GM19328 (cell line): Measurements from ENCODE around the gene RNF17.

Source experiments
- ATAC-seq: cut with Tn5 transposase; IDR thresholded peaks from one replicate; pipeline ENCODE4 v1.9.1; 2021; ENCODE audit warnings: mild to moderate bottlenecking, moderate library complexity; ENCODE audit not compliant: unreplicated experiment

Gene RNF17

DNA sequence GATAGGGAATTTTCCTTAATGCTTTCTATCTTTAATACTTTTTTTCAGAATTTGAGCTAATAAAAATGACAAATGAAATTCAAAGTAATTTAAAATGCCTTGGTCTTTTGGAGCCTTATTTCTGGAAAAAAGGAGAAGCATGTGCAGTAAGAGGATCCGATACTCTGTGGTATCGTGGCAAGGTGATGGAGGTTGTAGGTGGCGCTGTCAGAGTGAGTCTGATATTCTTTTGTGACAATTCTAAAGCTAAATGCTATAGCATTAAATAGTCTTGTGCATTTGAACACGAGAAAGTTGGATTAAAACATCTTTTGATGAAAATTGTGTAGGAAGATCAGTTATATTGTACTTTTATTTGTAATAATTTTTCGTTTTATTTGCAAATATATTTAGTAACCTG, 95.0 kb downstream of the RNF17 start:
- ATAC-seq: no peak

DNA sequence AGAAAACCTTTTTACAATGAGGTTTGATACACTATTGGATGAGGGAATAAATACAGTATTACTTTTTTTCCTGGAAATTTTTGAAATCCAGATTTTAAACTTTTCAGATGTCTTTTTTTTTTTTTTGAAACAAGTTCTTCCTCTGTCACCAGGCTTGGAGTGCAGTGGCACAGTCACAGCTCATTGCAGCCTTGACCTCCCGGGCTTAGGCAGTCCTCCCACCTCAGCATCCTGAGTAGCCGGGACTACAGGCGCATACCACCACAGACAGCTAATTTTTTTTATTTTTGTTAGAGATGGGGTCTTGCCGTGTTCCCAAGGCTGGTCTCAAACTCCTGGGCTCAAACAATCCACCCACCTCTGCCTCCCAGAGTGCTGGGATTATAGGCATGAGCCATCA, 96.8 kb downstream of the RNF17 start:
- ATAC-seq: no peak

DNA sequence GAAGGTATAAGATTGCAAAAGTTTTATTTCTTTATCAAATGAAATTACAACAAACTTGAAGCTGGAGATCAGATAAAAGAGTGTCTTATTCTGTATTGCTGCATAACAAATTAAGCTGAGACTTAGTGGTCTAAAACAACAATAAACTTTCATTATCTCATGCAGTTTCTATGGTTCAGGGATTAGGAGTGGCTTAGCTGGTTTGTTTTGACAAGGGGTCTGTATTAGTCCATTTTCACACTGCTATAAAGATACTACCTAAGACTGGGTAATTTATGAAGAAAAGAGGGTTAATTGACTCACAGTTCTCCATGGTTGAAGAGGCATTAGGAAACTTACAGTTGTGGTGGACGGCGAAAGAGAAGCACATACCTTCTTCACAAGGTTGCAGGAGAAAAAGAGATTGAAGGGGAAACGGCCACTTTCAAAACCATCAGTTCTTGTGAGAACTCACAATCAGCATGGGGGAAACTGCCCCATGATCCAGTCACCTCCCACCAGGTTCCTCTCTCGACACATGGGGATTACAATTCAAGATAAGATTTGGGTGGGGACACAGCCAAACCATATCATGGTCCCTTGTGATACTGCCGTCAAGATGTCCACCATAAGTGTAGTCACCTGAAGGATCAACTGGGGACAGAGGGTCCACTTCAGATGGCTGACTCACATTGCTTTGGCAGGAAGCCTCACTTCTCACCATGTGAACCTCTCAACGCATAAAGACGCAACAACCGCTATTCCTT, 97.8 kb downstream of the RNF17 start:
- no peak for ATAC-seq

DNA sequence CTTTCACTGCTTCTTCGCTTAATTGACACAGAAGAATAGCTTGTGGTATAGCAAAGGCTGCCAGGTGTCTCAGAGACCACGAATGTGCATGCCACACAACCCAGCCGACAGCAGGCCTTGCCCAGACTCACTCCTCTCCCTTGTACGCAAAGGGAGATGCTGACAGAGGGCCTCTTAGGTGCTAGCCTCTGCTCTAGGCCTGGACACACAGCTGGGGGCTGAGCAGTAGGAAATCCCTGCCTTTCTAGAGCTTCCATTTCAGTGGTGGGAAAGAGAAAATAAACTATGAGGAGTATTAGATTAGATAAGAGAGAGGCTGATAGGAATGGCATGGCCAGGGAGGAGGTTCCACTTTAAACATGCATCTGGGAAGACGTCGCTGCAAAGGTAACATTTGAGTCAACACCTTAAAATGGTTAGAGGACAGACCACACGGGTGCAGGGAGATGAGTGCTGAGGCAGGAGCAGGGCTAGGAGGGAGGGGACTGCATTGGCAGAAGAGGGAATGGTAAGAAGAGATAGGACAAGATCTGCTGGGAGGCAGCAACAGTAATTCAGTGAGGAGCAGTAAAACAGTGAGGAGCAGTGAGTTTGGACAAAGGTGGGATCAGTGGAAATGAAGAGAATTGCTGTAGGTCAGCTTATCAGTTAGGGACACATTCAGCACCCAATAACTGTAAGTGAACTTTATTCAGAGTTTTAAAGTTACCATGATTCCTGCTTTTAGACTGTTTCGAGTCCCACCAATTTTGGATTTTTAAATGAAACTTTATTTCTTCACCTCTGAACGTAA, 100.0 kb downstream of the RNF17 start:
- no peak for ATAC-seq

DNA sequence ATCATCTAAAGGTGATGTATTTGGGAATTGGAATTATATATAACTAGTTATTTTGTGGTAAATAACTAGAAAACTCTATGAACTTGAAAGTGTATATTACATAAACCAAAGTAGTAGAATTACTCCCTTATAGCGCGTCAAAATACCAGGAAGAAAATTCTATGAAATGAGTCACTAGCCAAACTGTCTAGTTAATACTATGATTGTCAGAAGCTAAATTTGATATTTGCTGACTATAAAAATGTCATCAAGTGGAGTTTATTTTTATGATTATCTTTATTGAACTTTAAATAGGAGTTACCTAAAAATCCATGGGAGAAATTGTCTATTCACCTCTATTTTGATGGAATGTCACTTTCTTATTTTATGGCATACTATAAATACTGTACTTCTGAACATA, 100.6 kb downstream of the RNF17 start:
- ATAC-seq: no peak

DNA sequence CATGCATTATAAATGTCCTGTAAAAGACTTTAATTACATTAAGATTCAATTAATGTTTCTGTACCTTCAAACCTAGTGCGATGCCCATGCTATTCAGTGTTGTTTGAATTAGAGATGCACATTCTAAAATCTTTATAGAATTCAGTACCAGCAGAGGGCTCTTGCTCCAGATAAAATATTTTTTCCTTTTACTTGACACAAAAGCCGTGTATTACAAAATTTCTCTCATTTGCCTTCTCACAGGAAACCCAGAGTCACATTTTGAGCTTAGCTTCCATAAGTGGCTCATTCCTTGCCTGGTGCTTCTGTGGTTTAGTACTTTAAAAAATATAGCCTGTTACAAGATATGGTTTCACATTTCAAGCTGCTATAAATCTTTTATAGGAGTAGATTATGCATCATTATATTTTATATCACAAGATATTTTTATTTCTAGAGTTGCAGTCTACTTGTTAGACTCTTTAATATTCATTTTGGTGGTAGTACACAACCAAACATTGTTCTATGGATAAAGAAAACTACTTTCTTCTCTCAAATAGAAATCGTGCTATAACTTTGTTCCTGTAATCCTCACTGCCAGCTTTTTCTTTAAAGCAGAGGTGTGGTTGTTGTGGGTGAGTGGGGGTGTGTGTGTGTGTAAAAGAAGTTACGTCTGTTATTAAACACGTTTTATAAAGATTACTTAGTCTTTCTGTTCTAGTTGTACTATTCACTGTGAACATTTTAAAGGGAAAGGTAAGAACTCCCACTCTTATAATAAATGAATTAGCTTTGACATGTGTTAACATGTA, 101.4 kb downstream of the RNF17 start:
- no peak for ATAC-seq

DNA sequence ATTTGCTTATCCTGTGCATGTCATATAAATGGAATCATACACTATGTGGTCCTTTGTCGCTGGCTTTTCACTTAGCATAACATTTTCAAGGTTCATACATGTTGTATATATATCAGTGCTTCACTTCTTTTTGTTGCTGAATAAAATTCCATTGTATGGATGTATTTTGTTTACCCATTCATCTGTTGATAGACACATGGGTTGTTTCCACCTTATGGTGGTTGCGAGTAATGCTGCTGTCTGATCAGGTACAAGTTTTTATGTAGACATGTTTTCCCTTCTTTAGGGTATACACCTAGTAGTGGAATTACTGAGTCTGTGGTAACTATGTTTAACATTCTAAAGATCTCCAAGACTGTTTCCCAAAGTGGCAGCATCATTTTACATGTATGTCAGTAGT, 102.5 kb downstream of the RNF17 start:
- no peak for ATAC-seq

DNA sequence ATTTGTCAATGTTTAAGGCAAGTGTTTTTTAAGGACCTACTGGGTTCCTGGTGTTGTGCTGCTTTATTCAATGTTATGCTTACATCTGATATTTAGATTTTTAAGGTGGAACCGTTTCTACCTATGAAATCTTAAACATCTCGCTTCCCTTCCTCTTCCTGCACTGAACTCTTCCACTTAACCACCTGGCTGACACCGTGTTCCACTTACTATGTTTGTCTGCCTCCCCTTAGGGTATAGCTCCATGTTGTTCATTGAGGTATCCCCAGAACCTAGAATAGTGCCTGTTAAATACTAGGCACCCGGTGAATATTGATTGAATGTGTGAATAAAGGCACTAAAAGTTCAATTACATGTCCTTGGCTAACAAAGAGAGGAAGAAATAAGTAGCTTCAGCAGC, 104.9 kb downstream of the RNF17 start:
- ATAC-seq: no peak

DNA sequence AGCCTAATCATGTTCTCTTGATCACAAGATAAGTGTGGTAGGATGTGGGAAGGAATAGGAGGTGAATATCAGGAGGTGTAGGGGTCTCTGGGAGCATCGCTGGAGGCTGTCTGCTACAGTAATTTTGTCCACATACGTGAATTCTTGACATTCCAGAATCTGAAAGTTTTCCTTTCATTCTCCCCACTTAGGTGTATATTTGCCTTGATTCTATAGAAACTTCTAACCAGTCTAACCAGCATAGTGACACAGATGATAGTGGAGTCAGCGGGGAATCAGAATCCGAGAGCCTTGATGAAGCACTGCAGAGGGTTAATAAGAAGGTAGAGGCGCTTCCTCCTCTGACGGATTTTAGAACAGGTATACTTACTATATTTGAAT, 106.4 kb downstream of the RNF17 start:
- no peak for ATAC-seq

DNA sequence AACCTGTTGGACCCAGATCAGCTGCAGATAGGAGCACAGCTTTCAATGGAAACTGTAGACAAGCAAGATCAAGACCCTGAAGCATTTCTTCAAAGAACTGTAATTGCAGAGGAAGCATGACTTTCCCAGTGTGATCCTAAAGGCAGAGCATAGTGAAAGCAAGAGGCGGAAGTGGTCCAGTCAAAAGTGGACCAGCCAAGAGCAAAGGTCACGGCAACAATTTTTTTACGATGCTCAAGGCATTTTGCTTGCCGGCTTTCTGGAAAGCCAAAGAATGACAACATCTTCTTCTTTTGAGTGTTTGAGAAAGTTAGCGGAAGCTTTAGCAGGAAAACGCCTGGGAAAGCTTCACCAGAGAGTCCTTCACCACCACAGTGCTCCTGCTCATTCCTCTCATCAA, 111.6 kb downstream of the RNF17 start:
- no peak for ATAC-seq

DNA sequence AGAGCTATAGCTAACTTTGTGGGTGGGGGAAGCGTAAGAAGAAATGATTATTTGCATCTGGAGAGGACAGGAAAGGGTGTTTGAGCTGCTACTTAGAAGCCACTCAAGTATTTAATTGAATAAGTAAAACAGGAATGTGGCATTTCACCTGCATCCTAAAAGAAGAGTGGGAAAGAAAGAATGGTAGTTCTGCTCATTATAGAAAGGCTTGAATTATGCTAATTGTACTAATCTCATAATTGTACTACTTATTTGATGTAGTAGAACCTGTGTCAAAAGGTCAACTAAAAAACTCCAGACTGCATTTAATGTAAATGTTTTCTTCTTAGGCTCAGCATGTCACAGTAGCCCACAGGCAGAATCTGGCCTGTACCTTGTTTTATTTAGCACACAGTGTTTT, 113.6 kb downstream of the RNF17 start:
- no peak for ATAC-seq

DNA sequence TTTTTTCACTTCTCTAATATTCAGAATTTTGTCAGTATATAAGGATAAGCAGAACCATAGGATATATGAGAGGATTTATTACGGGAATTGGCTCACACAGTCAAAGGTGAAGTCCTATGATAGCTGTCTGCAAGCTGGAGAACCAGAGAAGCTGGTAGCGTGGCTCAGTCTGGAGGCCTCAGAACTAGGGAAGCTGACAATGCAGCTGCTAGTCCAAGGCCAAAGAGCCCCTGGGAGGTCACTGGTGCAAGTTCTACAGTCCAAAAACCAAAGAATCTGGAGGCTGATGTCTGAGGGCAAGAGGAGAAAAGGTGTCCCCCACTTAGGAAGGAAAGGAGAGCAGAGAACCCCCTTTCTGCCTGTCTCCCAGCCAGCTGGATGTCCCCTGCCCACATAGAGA, 114.4 kb downstream of the RNF17 start:
- ATAC-seq: no peak

DNA sequence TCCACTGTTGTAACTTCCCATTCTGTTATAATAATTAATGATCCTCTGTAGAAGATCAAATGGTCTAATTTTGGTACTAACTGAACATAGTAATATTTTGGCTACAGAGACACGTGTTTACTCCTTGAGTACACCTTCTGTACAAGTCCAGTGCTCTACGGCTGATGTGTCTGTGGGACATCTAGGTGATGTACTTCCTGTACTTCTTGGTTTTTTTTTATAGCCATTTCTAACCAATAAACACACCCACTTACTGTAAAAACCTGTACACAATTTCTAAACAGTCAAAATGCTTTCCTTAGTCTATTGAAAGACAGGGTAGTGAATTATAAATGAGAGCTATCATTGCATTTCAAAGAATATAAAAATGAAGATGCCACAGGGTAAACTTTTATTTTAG, 118.7 kb downstream of the RNF17 start:
- ATAC-seq: no peak

DNA sequence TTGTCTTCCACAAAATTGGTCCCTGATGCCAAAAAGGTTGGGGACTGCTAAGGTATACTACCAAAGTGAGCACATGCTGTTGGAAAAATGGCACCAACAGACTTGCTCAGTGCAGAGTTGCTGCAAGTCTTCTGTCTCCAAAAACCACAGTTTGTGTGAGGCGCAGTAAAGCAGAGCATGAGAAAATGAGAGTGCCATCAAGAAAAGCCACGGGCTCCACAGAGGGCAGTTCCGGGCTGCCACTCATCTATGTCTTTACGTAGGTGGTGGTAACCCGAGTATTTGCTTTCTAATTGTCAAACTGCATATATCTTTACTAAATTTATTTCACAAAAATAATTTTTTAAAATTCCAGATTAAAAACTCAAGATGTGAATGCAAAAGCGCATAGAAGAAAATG, 123.8 kb downstream of the RNF17 start:
- peak; percentile 64 for ATAC-seq

DNA sequence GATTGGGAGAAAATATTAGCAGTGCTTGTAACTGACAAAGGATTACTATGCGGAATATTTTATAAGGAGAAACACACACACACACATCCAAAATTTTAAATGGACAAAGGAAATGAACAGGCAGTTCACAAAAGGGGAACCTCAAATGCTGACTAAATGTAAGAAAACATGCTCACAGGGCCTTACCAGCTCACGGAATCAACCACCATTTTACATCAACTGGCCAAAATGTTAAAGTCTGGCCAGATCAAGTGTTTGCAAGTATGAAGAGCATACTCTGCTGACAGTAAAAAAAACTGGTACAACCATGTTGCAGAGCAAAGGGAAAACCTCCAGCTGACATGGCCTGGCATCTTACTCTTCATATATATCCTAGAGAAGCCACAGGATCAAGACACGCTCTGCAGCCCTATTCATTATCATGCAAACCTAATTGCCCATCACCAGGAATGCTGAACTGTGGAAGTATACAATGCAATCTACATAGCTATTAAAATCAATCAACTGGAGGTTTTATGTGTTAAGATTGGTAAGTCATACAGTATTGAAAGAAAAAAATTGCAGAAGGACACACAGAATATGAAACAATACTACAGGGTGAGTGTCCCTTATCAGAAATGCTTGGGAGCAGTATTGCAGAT, 124.4 kb downstream of the RNF17 start:
- no peak for ATAC-seq

DNA sequence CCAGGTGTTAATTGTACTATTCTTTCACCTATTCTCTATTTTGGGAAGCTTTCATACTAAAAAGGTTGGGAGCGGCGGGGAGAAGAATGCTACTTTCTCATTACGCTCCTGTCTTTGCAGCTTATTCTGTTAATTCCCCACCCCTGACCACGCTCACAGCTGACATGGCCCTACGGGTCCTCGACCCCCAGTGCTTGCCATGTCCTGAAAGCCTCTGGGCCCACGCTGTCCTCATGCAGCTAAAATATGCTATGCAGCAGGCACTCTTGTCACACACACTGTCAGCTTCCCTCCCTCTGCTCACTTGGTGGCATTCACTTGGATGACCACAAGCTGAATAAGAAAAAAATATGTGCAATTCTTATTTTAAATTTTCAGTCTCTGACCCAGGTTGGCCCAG, 126.3 kb downstream of the RNF17 start:
- no peak for ATAC-seq

DNA sequence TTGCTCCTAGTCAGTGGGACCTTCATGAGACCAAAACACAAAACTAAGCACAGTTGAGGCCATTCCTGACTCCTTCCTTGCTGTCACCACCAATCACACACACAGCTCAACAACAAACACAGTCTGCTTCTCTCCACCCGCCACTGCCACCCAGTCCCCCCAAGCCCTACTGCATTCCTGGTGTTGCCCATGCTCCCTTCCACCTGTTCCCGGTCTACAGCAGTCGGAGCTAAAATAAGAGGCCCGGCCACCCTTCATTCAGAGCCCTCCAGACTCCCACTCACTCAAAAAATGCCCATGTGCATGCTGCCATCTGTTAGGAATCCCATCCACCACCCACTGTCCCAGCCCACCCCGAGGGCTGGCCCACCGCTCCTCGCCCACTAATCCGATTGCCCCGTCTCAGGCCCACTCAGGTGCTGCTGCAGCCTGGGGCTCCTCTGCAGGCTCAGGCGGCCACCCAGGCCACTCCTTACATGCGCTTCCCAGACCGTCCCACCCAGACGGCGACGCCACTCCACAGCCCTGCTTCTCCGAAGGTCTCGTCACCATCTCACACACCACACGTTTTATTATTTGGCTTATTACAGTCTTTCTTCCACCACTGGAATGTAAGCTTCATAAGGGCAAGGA, 127.6 kb downstream of the RNF17 start:
- ATAC-seq: no peak

DNA sequence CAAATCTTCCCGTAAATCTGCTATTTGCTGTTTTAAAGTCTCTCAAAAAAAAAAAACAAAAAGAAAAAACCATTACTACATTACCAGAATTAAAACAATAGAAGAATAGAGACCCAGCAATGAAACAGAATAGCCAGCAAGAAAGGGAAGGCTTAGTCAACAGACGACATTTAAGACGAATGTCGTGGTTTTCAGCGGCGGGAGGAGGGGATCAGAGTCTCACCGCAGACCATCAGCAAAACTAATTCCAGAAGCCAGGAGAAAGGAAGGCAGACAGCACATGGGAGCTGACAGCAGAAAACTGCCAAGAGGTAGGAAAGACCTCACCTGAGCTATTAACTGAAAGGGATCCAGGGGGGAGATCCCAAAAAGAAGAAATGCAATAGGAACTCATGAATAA, 128.9 kb downstream of the RNF17 start:
- ATAC-seq: no peak

DNA sequence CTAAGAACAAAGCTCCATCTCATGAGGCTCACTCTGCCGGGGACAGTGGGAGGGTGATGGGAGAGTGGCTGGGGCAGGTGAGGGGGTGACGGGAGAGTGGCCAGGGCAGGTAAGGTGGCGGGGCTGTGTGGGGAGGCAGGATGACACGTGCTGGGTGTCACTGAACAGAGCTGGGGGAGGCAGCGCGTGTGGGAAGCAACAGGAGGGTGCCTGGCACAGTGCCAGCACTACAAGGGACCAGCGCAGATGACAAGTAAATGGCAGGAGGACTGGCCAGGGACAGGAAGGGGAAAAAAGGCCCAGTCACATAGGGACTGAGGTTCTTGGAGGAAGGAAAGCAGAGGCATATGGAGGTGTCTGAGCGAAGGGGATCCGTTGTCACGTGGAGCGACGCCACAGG, 129.9 kb downstream of the RNF17 start:
- ATAC-seq: no peak

DNA sequence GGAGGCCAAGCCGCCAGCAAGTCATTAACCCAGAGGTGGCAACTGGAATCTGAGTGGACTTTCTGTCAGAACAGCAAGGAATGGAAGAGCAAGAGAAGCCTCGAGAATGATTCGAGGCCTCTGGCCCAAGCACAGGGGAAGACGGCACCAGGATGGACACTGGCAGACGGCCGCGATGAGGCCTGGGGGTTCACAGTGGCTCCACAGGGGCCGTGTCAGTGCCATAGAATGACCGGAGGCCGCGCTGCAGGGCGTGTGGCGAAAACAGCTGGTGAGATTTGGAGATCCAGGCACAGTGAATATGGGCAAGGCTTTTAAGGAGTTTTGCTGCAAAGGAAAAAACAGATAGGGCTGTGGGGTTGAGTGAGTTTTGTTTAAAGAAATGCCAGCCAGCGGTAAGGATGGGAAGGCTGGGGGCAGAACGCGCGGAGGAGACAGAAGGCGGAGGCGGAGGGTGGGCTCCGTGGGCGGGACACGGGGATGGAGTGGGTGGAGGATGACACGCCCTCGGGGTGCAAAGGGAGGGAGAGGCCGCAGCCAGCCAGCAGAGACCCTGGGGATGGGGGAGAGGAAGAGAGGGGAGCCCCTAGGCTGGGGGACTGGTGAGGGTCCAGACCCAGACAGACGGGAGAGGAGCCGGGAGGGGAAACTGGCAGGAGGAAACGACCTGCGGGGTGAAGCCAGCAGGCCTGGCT, 130.5 kb downstream of the RNF17 start:
- ATAC-seq: no peak
